HepG2 (cell line): ENCODE measurements around the gene ATP9B. TPM values are rescaled to one million over a fixed set of nuclear protein-coding genes. Genes with fewer than 3 reads are reported as not detected.
A peak's percentile ranks its signal among the peaks of the same experiment; 100 is the strongest.

ENCODE experiments used
- ATAC-seq: fragments of 200-7000 bp; cut with Tn5 transposase; 3 replicates; pipeline ENCODE4 v1.9.1; 2020; ENCODE audit warnings: mild to moderate bottlenecking, moderate library complexity
- BruUV-seq: library from RNA; stranded (reverse); fragments of 400-500 nt; replicated peaks from 2 replicates; lab custom pipeline; 2021; lab: Mats Ljungman, UMichigan
- CTCF ChIA-PET: fragments of 300-600 bp; formaldehyde crosslinking; extraction: SDS; loops from one replicate; lab custom pipeline; 2021; ENCODE audit warnings: low total read pairs, inconsistent platforms, low intra/inter-chr PET ratio; lab: Yijun Ruan, JAX
- POLR2A ChIA-PET: fragments of 350-600 bp; sonication (Branson Sonifier 250); formaldehyde crosslinking; loops from one replicate; lab custom pipeline; 2020; ENCODE audit warnings: antibody characterized with exemption, inconsistent platforms; lab: Yijun Ruan, JAX
- DNase-seq: peaks from one replicate; pipeline ENCODE4 v3.0.0-alpha.2; 2015; ENCODE audit warnings: low spot score
- FAIRE-seq: peaks from 3 replicates; lab custom pipeline; 2011; peaks lifted over from hg19 to GRCh38; lab: Jason Lieb, UNC
- H2AFZ ChIP-seq: one replicate; pipeline ENCODE4 v1.6.1; 2011; ENCODE audit warnings: low read length, inconsistent platforms
- H3K27ac ChIP-seq: fragments of 300-600 bp; 3 replicates; pipeline ENCODE4 v1.8.0; 2011; ENCODE audit warnings: mixed run types, mild to moderate bottlenecking, mixed read lengths, low read length, inconsistent platforms; ENCODE audit not compliant: insufficient read depth; ENCODE audit errors: extremely low read length
- H3K27me3 ChIP-seq, 2 experiments: fragments of 200-600 bp in 1 of 2; 2 replicates in 1 of 2; 3 replicates in 1 of 2; pipeline versions ENCODE4 v1.6.0 to v1.8.0; 2011; ENCODE audit warnings: low read length in 2 of 2, mild to moderate bottlenecking in 2 of 2, moderate library complexity in 2 of 2, inconsistent platforms in 1 of 2; ENCODE audit not compliant: insufficient read depth in 2 of 2, control insufficient read depth in 1 of 2
- H3K36me3 ChIP-seq, 2 experiments: fragments of 200-600 bp in 1 of 2; replicated peaks in 1 of 2; 2 replicates in 1 of 2; 3 replicates in 1 of 2; pipeline versions ENCODE4 v1.5.1 to v1.8.0; 2011; ENCODE audit warnings: low read length in 2 of 2, inconsistent platforms in 1 of 2; ENCODE audit not compliant: insufficient read depth in 2 of 2, control insufficient read depth in 1 of 2
- H3K4me1 ChIP-seq: 2 replicates; pipeline ENCODE4 v1.5.1; 2012; ENCODE audit warnings: low read length, inconsistent platforms; ENCODE audit not compliant: insufficient read depth
- H3K4me2 ChIP-seq: 2 replicates; pipeline ENCODE4 v1.6.0; 2011; ENCODE audit warnings: low read depth, low read length, inconsistent platforms
- H3K4me3 ChIP-seq, 3 experiments: fragments of 200-600 bp in 1 of 3; sonication (generic), shearing (Covaris generic) in 1 of 3; replicated peaks in 1 of 3; 2 replicates each; pipeline ENCODE4 v1.5.1; 2011 to 2016; ENCODE audit warnings: low read length in 3 of 3, inconsistent platforms in 2 of 3, low read depth in 2 of 3, mild to moderate bottlenecking in 2 of 3, control low read depth in 1 of 3, mixed read lengths in 1 of 3; ENCODE audit not compliant: insufficient read depth in 1 of 3
- H3K79me2 ChIP-seq: one replicate; pipeline ENCODE4 v1.6.1; 2011; ENCODE audit warnings: low read length, inconsistent platforms; ENCODE audit not compliant: insufficient read depth
- H3K9ac ChIP-seq: 2 replicates; pipeline ENCODE4 v1.6.0; 2011; ENCODE audit warnings: mild to moderate bottlenecking, low read depth, low read length, inconsistent platforms; ENCODE audit not compliant: insufficient read depth
- H3K9me3 ChIP-seq: 2 replicates; pipeline ENCODE4 v1.5.1; 2012; ENCODE audit warnings: mild to moderate bottlenecking, low read length
- H4K20me1 ChIP-seq: 2 replicates; pipeline ENCODE4 v1.6.0; 2011; ENCODE audit warnings: inconsistent platforms, mild to moderate bottlenecking, low read length, moderate library complexity; ENCODE audit not compliant: insufficient read depth
- AFF4 ChIP-seq: sonication (generic); formaldehyde crosslinking; IDR thresholded peaks from 2 replicates; pipeline ENCODE4 v1.4.0; 2020; ENCODE audit warnings: missing genetic modification reagents
- ARHGAP35 ChIP-seq: sonication (generic); formaldehyde crosslinking; IDR thresholded peaks from 2 replicates; pipeline ENCODE4 v1.9.0; 2022; ENCODE audit warnings: mild to moderate bottlenecking, inconsistent platforms, moderate library complexity, missing genetic modification reagents, borderline replicate concordance
- SIX4 ChIP-seq: sonication (generic); formaldehyde crosslinking; IDR thresholded peaks from 2 replicates; pipeline ENCODE4 v1.4.0; 2020; ENCODE audit warnings: missing genetic modification reagents
- TCF7L2 ChIP-seq: IDR thresholded peaks from 2 replicates; pipeline ENCODE4 v1.6.1; 2011; ENCODE audit warnings: mild to moderate bottlenecking, low read depth, low read length, moderate library complexity
- TEAD3 ChIP-seq: optimal IDR thresholded peaks from 2 replicates; pipeline ENCODE3; 2016; ENCODE audit warnings: borderline replicate concordance
- WGBS: methylation state at CpG from one replicate; pipeline ENCODE4 v1.1.6; 2017; ENCODE audit warnings: low lambda C conversion rate; 5-methylcytosine and 5-hydroxymethylcytosine counted together
- in situ Hi-C: cut with HindIII; loops from 2 replicates; pipeline ENCODE4 v1.10.0; 2017; ENCODE audit warnings: low pct_unique_long_range_greater_than_20kb; ENCODE audit not compliant: extremely low pct_ligation_motif_present
- intact Hi-C: fragments of 100-400 bp; cut with micrococcal nuclease; formaldehyde crosslinking; loops from one replicate; pipeline ENCODE4 v1.10.0; 2022; ENCODE audit not compliant: unreplicated experiment
- polyA plus RNA-seq, 8 experiments: library from polyadenylated mRNA; depleted of rRNA in 3 of 8; stranded (reverse) in 7 of 8; unstranded in 1 of 8; fragments of >200 nt; fragmentation: Illumina TruSeq in 4 of 8; extraction: Trizol in 4 of 8; gene quantifications; 2 replicates each; pipeline versions ENCODE4 v1.2.1 to v1.2.3, GENCODE V29; 2011 to 2016; ENCODE audit warnings: low read depth in 4 of 8, missing spikeins in 1 of 8, mixed read lengths in 1 of 8; ENCODE audit not compliant: insufficient read depth in 1 of 8
- total RNA-seq, 5 experiments: library from RNA; depleted of rRNA; stranded (reverse); fragments of >200 nt; fragmentation: Illumina TruSeq; extraction: Trizol; gene quantifications; 2 replicates each; pipeline ENCODE4 v1.2.3, GENCODE V29; 2016; ENCODE audit warnings: low read depth in 1 of 5

Gene ATP9B
- total and polyA plus RNA-seq, 2 of the 13 experiments (the other 11 are each of a cell fraction or from before 2014, with no cell fraction given) = 10.8 to 11.3 TPM

- no TSS peak for BruUV-seq
- TF ChIP-seq SIX4 (no peak), TCF7L2 (no peak), ARHGAP35 (CRISPR knock-in tag) (no peak), TEAD3 (CRISPR knock-in tag) (peak; percentile 11), AFF4 (CRISPR knock-in tag) (no peak)
- TF ChIP-seq, all 625 proteins: peak for 1
- no peak for FAIRE-seq
These were observed 130.6 kb downstream of the ATP9B start for GRCh38 chr18:79199691-79200374.

More at GRCh38 chr18:79199691-79200374, 130.6 kb downstream of the ATP9B start:
- Histone ChIP-seq H3K36me3 (peaks cover under 1 to 5% of the 10 kb centered on the region in 2 experiments; a peak in 3 of 5 replicates), H3K27me3 (no peaks in the 10 kb centered on the region), H2AFZ (no peak overlapping the region), H4K20me1 (no peaks in the 10 kb centered on the region), H3K79me2 (no peaks in the 10 kb centered on the region), H3K4me1 (no peaks in the 10 kb centered on the region), H3K27ac (no peak overlapping the region), H3K4me2 (no peak overlapping the region), H3K4me3 (no peak overlapping the region), H3K9ac (no peak overlapping the region), H3K9me3 (no peaks in the 10 kb centered on the region)
- WGBS = 91% methylated on average over 7 of the region's 7 CpGs
- no peak for ATAC-seq
- CTCF ChIA-PET = no interaction called here
- in situ Hi-C loops (no loop called here), intact Hi-C loops (no loop called here)
- POLR2A ChIA-PET = no interaction called here
- DNase-seq = no peak
